MM.1S (cell line): ENCODE measurements around the gene ZNF554.

Source experiments
- DNase-seq: peaks from one replicate; pipeline ENCODE4 v3.0.0-alpha.2; 2015
- H2AFZ ChIP-seq: fragments of 300-600 bp; sonication (generic); 2 replicates; pipeline ENCODE4 v1.6.0; 2016; ENCODE audit warnings: antibody characterized with exemption, low read length
- H3F3A ChIP-seq: fragments of 300-600 bp; sonication (generic); 2 replicates; pipeline ENCODE4 v1.6.1; 2016; ENCODE audit warnings: mild to moderate bottlenecking, antibody characterized with exemption, low read length, moderate library complexity, mixed read lengths; ENCODE audit not compliant: insufficient read depth
- H3K27ac ChIP-seq: fragments of 300-600 bp; sonication (generic); 2 replicates; pipeline ENCODE4 v1.5.1; 2016; ENCODE audit warnings: mild to moderate bottlenecking, low read length
- H3K27me3 ChIP-seq: fragments of 300-600 bp; sonication (generic); replicated peaks from 2 replicates; pipeline ENCODE4 v1.6.0; 2016; ENCODE audit warnings: low read length; ENCODE audit not compliant: insufficient read depth
- H3K36me3 ChIP-seq: fragments of 300-600 bp; sonication (generic); replicated peaks from 2 replicates; pipeline ENCODE4 v1.6.1; 2016; ENCODE audit warnings: mild to moderate bottlenecking, low read length, mixed read lengths; ENCODE audit not compliant: insufficient read depth
- H3K4me1 ChIP-seq: fragments of 300-600 bp; sonication (generic); 2 replicates; pipeline ENCODE4 v1.6.1; 2016; ENCODE audit warnings: low read length, mixed read lengths
- H3K4me2 ChIP-seq: fragments of 300-600 bp; sonication (generic); 2 replicates; pipeline ENCODE4 v1.6.0; 2016; ENCODE audit warnings: low read depth, low read length
- H3K4me3 ChIP-seq: fragments of 300-600 bp; sonication (generic); 2 replicates; pipeline ENCODE4 v1.5.1; 2016; ENCODE audit warnings: low read length, mixed read lengths
- H3K79me2 ChIP-seq: fragments of 300-600 bp; sonication (generic); 2 replicates; pipeline ENCODE4 v1.6.1; 2016; ENCODE audit warnings: mixed run types, low read length, mixed read lengths
- H3K9ac ChIP-seq: fragments of 300-600 bp; sonication (generic); 2 replicates; pipeline ENCODE4 v1.6.1; 2016; ENCODE audit warnings: low read length, mixed read lengths
- H3K9me2 ChIP-seq: fragments of 300-600 bp; sonication (generic); replicated peaks from 2 replicates; pipeline ENCODE4 v1.6.1; 2016; ENCODE audit warnings: mild to moderate bottlenecking, low read length, mixed read lengths; ENCODE audit not compliant: insufficient read depth
- H3K9me3 ChIP-seq: fragments of 300-600 bp; sonication (generic); replicated peaks from 2 replicates; pipeline ENCODE4 v1.6.1; 2016; ENCODE audit warnings: mild to moderate bottlenecking, low read length, mixed read lengths; ENCODE audit not compliant: insufficient read depth
- H4K20me1 ChIP-seq: fragments of 300-600 bp; sonication (generic); 2 replicates; pipeline ENCODE4 v1.6.1; 2016; ENCODE audit warnings: mild to moderate bottlenecking, low read length, moderate library complexity, mixed read lengths; ENCODE audit not compliant: insufficient read depth
- CTCF ChIP-seq: fragments of 300-600 bp; sonication (generic); IDR thresholded peaks from 2 replicates; pipeline ENCODE4 v1.5.1; 2016; ENCODE audit warnings: antibody characterized with exemption, low read length, mixed read lengths
- EZH2 ChIP-seq: fragments of 300-600 bp; sonication (generic); optimal IDR thresholded peaks from 2 replicates; pipeline ENCODE3; 2017; ENCODE audit warnings: low read depth, mild to moderate bottlenecking, antibody characterized with exemption, low read length, mixed read lengths
- EZH2phosphoT487 ChIP-seq: fragments of 300-600 bp; sonication (generic); IDR thresholded peaks from 2 replicates; pipeline ENCODE4 v1.6.1; 2018; ENCODE audit warnings: antibody characterized with exemption, low read length

ZNF554 gene

GRCh38 chr19:2847507-2847906 lies 27.8 kb downstream of the ZNF554 start:
- Histone ChIP-seq H3K9me2 (no peaks in the 10 kb centered on the region), H2AFZ (no peak overlapping the region), H3K27me3 (peaks cover 2% of the 10 kb centered on the region; the same call in 1 of the 2 replicates), H3K36me3 (peaks cover 5% of the 10 kb centered on the region; the same call in 1 of the 2 replicates), H3K9ac (no peak overlapping the region), H3K4me2 (no peak overlapping the region), H3K9me3 (peaks cover 4% of the 10 kb centered on the region; the same call in 1 of the 2 replicates), H4K20me1 (no peaks in the 10 kb centered on the region), H3F3A (no peaks in the 10 kb centered on the region), H3K4me3 (no peak overlapping the region), H3K79me2 (no peaks in the 10 kb centered on the region), H3K27ac (no peak overlapping the region), H3K4me1 (no peaks in the 10 kb centered on the region)
- DNase-seq: no peak
- TF ChIP-seq EZH2phosphoT487 (no peak), CTCF (no peak), EZH2 (no peak)

GRCh38 chr19:2848616-2849015 lies 28.9 kb downstream of the ZNF554 start:
- no peak for DNase-seq
- Histone ChIP-seq H3K79me2 (no peaks in the 10 kb centered on the region), H3K4me1 (no peaks in the 10 kb centered on the region), H3K9me2 (no peaks in the 10 kb centered on the region), H3K9ac (no peak overlapping the region), H4K20me1 (no peaks in the 10 kb centered on the region), H3K4me3 (no peak overlapping the region), H2AFZ (no peak overlapping the region), H3K9me3 (peaks cover 6% of the 10 kb centered on the region; the same call in 1 of the 2 replicates), H3K36me3 (peaks cover 11% of the 10 kb centered on the region; the same call in 1 of the 2 replicates), H3F3A (no peaks in the 10 kb centered on the region), H3K4me2 (no peak overlapping the region), H3K27me3 (no peaks in the 10 kb centered on the region), H3K27ac (no peak overlapping the region)
- no peak for TF ChIP-seq EZH2
- no peak for TF ChIP-seq CTCF
- no peak for TF ChIP-seq EZH2phosphoT487

GRCh38 chr19:2850256-2850925 lies 30.7 kb downstream of the ZNF554 start:
- Histone ChIP-seq H3K4me2 (no peak overlapping the region), H4K20me1 (no peaks in the 10 kb centered on the region), H3K9me3 (peaks cover 6% of the 10 kb centered on the region; the same call in 1 of the 2 replicates), H3K9me2 (no peaks in the 10 kb centered on the region), H3K9ac (no peak overlapping the region), H3K4me3 (no peak overlapping the region), H3F3A (no peaks in the 10 kb centered on the region), H3K36me3 (peaks cover 11% of the 10 kb centered on the region; the same call in 1 of the 2 replicates), H3K27me3 (no peaks in the 10 kb centered on the region), H3K27ac (no peak overlapping the region), H3K4me1 (no peaks in the 10 kb centered on the region), H2AFZ (no peak overlapping the region), H3K79me2 (no peaks in the 10 kb centered on the region)
- TF ChIP-seq CTCF: no peak
- no peak for TF ChIP-seq EZH2phosphoT487
- TF ChIP-seq EZH2: no peak
- DNase-seq: no peak
